Naive thymus-derived CD4-positive, alpha-beta T cell (primary cell): ENCODE data around the gene DMD. TPM values are rescaled to one million over a fixed set of nuclear protein-coding genes. Genes with fewer than 3 reads are reported as not detected.

ENCODE experiments used
- ATAC-seq: fragments of 150-1000 bp; cut with Tn5 transposase; 2 replicates; pipeline ENCODE4 v1.10.0; 2021; ENCODE audit warnings: mild to moderate bottlenecking, moderate library complexity
- CTCF ChIA-PET: fragments of 350-600 bp; sonication (Branson Sonifier 250); formaldehyde crosslinking; loops from one replicate; lab custom pipeline; 2021; ENCODE audit warnings: antibody characterized with exemption; lab: Charles Lee
- POLR2A ChIA-PET: fragments of 350-600 bp; sonication (Branson Sonifier 250); formaldehyde crosslinking; loops from one replicate; lab custom pipeline; 2021; ENCODE audit warnings: antibody characterized with exemption, inconsistent platforms; lab: Charles Lee
- DNase-seq, 9 donors: peaks; one replicate each; pipeline versions ENCODE4 v3.0.0 to v3.0.0-alpha.2; 2020 to 2022; ENCODE audit warnings: mixed read lengths in 1 of 9
- H3K27ac ChIP-seq: one replicate; pipeline ENCODE4 v1.7.0; 2013; ENCODE audit warnings: mild to moderate bottlenecking, low read depth, low read length, moderate library complexity
- H3K27me3 ChIP-seq, 2 donors: one replicate each; pipeline ENCODE4 v1.7.0; 2013; ENCODE audit warnings: low read length in 2 of 2, mild to moderate bottlenecking in 2 of 2, moderate library complexity in 2 of 2; ENCODE audit not compliant: control insufficient read depth in 2 of 2, insufficient read depth in 2 of 2
- H3K36me3 ChIP-seq, 3 experiments: 1 replicate in 2 of 3; 2 replicates in 1 of 3; pipeline ENCODE4 v1.7.0; 2013; ENCODE audit warnings: low read length in 3 of 3, mild to moderate bottlenecking in 3 of 3, moderate library complexity in 1 of 3; ENCODE audit not compliant: insufficient read depth in 3 of 3, control insufficient read depth in 2 of 3
- H3K4me1 ChIP-seq, 2 donors: one replicate each; pipeline ENCODE4 v1.7.0; 2013; ENCODE audit warnings: low read length in 2 of 2, mild to moderate bottlenecking in 2 of 2, moderate library complexity in 1 of 2; ENCODE audit not compliant: control insufficient read depth in 2 of 2, insufficient read depth in 2 of 2
- H3K4me3 ChIP-seq: 2 replicates; pipeline ENCODE4 v1.7.0; 2013; ENCODE audit warnings: mild to moderate bottlenecking, low read length
- H3K9me3 ChIP-seq, 3 experiments: 1 replicate in 2 of 3; 2 replicates in 1 of 3; pipeline ENCODE4 v1.7.0; 2013; ENCODE audit warnings: low read length in 3 of 3; ENCODE audit not compliant: control insufficient read depth in 2 of 3
- H3K27ac Mint-ChIP-seq, 9 donors: one replicate each; pipeline ENCODE4 v1.8.0; 2020 to 2022; ENCODE audit warnings: mixed read lengths in 9 of 9, mild to moderate bottlenecking in 8 of 9, moderate library complexity in 5 of 9, inconsistent platforms in 2 of 9
- H3K27me3 Mint-ChIP-seq, 5 donors: one replicate each; pipeline ENCODE4 v1.8.0; 2021 to 2022; ENCODE audit warnings: mixed read lengths in 5 of 5, mild to moderate bottlenecking in 1 of 5
- H3K36me3 Mint-ChIP-seq, 5 donors: one replicate each; pipeline ENCODE4 v1.8.0; 2020 to 2022; ENCODE audit warnings: mixed read lengths in 5 of 5, mild to moderate bottlenecking in 3 of 5, inconsistent platforms in 1 of 5
- H3K4me1 Mint-ChIP-seq, 7 donors: one replicate each; pipeline ENCODE4 v1.8.0; 2020 to 2022; ENCODE audit warnings: mixed read lengths in 7 of 7, mild to moderate bottlenecking in 3 of 7, inconsistent platforms in 1 of 7
- H3K4me3 Mint-ChIP-seq, 10 donors: one replicate each; pipeline ENCODE4 v1.8.0; 2020 to 2022; ENCODE audit warnings: mild to moderate bottlenecking in 10 of 10, mixed read lengths in 10 of 10, moderate library complexity in 6 of 10, inconsistent platforms in 2 of 10
- H3K9me3 Mint-ChIP-seq, 11 donors: one replicate each; pipeline ENCODE4 v1.8.0; 2020 to 2022; ENCODE audit warnings: mixed read lengths in 11 of 11, mild to moderate bottlenecking in 4 of 11, inconsistent platforms in 1 of 11, moderate library complexity in 1 of 11
- intact Hi-C, 2 donors: fragments of 100-400 bp; cut with micrococcal nuclease; formaldehyde crosslinking; loops; one replicate each; pipeline ENCODE4 v1.15.1; 2023
- polyA plus RNA-seq, 2 donors: library from polyadenylated mRNA; unstranded; fragments of 300-500 nt; fragmentation: Illumina TruSeq; gene quantifications; one replicate each; pipeline ENCODE4 v1.2.3, GENCODE V29; 2021
- total RNA-seq, 6 experiments: library from RNA in 5 of 6; stranded (reverse) in 5 of 6; gene quantifications; 1 replicate in 5 of 6; 2 replicates in 1 of 6; pipeline ENCODE4 v1.2.3 and lab custom pipeline; 2021 to 2026

Gene DMD
- total and polyA plus RNA-seq, 7 experiments from 2014 or later, result 0.02 to 4.9 (median 0.28) TPM; not detected in 3

DNA sequence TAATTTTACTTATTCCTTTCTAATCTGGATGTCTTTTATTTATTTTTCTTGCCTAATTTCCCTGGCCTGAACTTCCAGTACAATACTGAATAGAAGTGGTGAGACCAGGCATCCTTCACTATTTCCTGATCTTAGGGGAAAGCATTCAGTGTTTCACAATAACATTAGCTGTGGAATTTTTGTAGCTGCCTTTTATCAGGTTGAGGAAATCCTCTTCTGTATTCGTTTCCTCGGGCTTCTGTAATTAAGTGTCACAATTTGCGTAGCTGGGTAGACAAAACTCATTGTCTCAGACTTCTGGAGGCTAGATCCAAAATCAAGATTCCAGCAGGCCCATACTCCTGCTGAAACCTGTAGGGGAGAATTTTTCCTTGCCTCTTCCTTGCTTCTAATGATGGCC lies 1541.1 kb downstream of the DMD start:
- H3K9me3 ChIP-seq, result no peaks in the 10 kb centered on the region
- peaks cover 0 to 7% (median 0%) of the 10 kb centered on the region in 11 donors for H3K9me3 Mint-ChIP-seq
- CTCF ChIA-PET, result no interaction called here
- H3K27ac ChIP-seq, result no peak overlapping the region
- no peaks in the 10 kb centered on the region for H3K36me3 Mint-ChIP-seq
- H3K4me1 ChIP-seq, result no peaks in the 10 kb centered on the region
- no peak overlapping the region for H3K4me3 ChIP-seq
- H3K4me3 Mint-ChIP-seq, result no peak overlapping the region
- peaks cover 0 to 8% (median 0%) of the 10 kb centered on the region in 5 donors for H3K27me3 Mint-ChIP-seq
- ATAC-seq, result no peak
- H3K27ac Mint-ChIP-seq, result no peak overlapping the region
- DNase-seq, result no peak
- H3K36me3 ChIP-seq, result no peaks in the 10 kb centered on the region
- intact Hi-C loops, result no loop called here
- H3K27me3 ChIP-seq, result no peaks in the 10 kb centered on the region
- POLR2A ChIA-PET, result no interaction called here
- H3K4me1 Mint-ChIP-seq, result no peaks in the 10 kb centered on the region

DNA sequence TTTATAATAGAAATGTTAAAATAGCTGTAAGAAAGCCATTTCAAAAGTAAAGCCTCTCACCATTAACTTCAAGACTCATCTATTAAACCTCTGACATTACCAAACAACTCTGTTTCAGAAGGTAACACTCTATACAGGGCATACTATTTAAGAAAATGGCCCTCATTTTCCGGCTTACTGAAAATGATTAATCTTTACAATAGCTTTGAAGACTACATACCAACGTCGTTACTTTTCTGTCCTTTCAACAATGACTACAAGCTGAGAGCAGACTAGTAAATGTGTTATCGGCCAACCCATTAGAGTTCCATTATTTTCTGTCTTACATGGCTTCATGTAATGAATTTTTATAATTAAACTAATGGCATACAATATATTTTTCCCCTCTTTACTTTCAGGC lies 1545.9 kb downstream of the DMD start:
- ChIA-PET CTCF (no interaction called here), POLR2A (no interaction called here)
- H3K27ac Mint-ChIP-seq, result no peak overlapping the region
- Histone ChIP-seq H3K4me3 (no peak overlapping the region), H3K9me3 (no peaks in the 10 kb centered on the region), H3K27me3 (no peaks in the 10 kb centered on the region), H3K4me1 (no peaks in the 10 kb centered on the region), H3K36me3 (no peaks in the 10 kb centered on the region), H3K27ac (no peak overlapping the region)
- peaks cover 0 to 3% (median 0%) of the 10 kb centered on the region in 11 donors for H3K9me3 Mint-ChIP-seq
- H3K4me1 Mint-ChIP-seq, result no peaks in the 10 kb centered on the region
- peaks cover 0 to 3% (median 0%) of the 10 kb centered on the region in 5 donors for H3K27me3 Mint-ChIP-seq
- intact Hi-C loops, result no loop called here
- no peak for ATAC-seq
- no peak overlapping the region for H3K4me3 Mint-ChIP-seq
- no peak for DNase-seq
- no peaks in the 10 kb centered on the region for H3K36me3 Mint-ChIP-seq

GRCh38 chrX:31663172-31663571 lies 1548.2 kb downstream of the DMD start:
- no peaks in the 10 kb centered on the region for H3K27me3 ChIP-seq
- no peaks in the 10 kb centered on the region for H3K36me3 ChIP-seq
- ChIA-PET POLR2A (no interaction called here), CTCF (interaction anchor here (0.5 kb wide), 1 partner anchor 972 kb away, joined by 3 read pairs; no protein-coding TSS in a partner anchor)
- H3K4me1 Mint-ChIP-seq, result no peaks in the 10 kb centered on the region
- H3K9me3 Mint-ChIP-seq, result peaks cover 0 to 2% (median 0%) of the 10 kb centered on the region in 11 donors
- no peak overlapping the region for H3K4me3 Mint-ChIP-seq
- ATAC-seq (no peak), DNase-seq (no peak)
- H3K4me1 ChIP-seq, result no peaks in the 10 kb centered on the region
- H3K4me3 ChIP-seq, result no peak overlapping the region
- H3K27me3 Mint-ChIP-seq, result peaks cover 0 to 3% (median 0%) of the 10 kb centered on the region in 5 donors
- no peak overlapping the region for H3K27ac Mint-ChIP-seq
- no peak overlapping the region for H3K27ac ChIP-seq
- H3K9me3 ChIP-seq, result no peaks in the 10 kb centered on the region
- intact Hi-C loops, result loop anchor here in 1 of 2 donors (5.0 kb wide), 1 partner anchor 1091 kb away; no protein-coding TSS in a partner anchor
- H3K36me3 Mint-ChIP-seq, result no peaks in the 10 kb centered on the region

DNA sequence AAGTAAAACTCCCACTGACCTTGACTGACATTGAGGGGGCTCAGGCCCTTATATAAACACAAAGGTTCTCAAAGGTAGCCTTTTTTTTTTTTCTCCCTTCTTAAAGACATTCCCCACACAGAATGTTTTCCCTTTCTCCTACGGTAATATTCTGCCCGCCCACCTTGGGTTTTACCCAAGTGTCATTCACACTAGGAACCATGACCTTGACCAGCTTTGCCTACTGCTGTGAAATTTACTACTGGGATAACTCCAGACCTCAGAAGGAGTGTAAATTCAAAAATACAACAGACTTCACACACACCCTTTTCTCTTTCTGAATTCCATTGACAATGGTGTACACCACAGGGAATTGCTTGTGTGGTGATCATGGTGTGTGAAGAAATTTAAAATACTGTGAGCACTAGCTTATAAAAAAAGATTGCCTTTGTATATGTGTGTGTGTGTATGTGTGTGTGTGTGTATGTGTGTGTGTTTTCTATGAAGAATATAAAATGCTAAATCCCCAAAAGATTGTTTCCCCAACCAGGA lies 1550.0 kb downstream of the DMD start:
- Histone ChIP-seq H3K36me3 (no peaks in the 10 kb centered on the region), H3K4me3 (no peak overlapping the region), H3K27me3 (no peaks in the 10 kb centered on the region), H3K9me3 (no peaks in the 10 kb centered on the region), H3K27ac (no peak overlapping the region), H3K4me1 (no peaks in the 10 kb centered on the region)
- ATAC-seq (no peak), DNase-seq (no peak)
- Mint-ChIP-seq H3K4me1 (no peaks in the 10 kb centered on the region), H3K27me3 (no peaks in the 10 kb centered on the region), H3K36me3 (no peaks in the 10 kb centered on the region), H3K9me3 (no peaks in the 10 kb centered on the region), H3K4me3 (no peak overlapping the region), H3K27ac (no peak overlapping the region)
- intact Hi-C loops, result loop anchor here in 1 of 2 donors (5.0 kb wide), 1 partner anchor 1089 kb away; no protein-coding TSS in a partner anchor
- POLR2A ChIA-PET, result no interaction called here
- CTCF ChIA-PET, result no interaction called here

GRCh38 chrX:31658360-31658759 lies 1553.0 kb downstream of the DMD start:
- Mint-ChIP-seq H3K4me1 (no peaks in the 10 kb centered on the region), H3K4me3 (no peak overlapping the region), H3K36me3 (no peaks in the 10 kb centered on the region), H3K27ac (no peak overlapping the region), H3K27me3 (no peaks in the 10 kb centered on the region), H3K9me3 (no peaks in the 10 kb centered on the region)
- CTCF ChIA-PET, result no interaction called here
- Histone ChIP-seq H3K4me1 (no peaks in the 10 kb centered on the region), H3K9me3 (no peaks in the 10 kb centered on the region), H3K27ac (no peak overlapping the region), H3K4me3 (no peak overlapping the region), H3K36me3 (no peaks in the 10 kb centered on the region), H3K27me3 (no peaks in the 10 kb centered on the region)
- DNase-seq, result peak in 1 of 9 donors; percentile 4
- no peak for ATAC-seq
- intact Hi-C loops, result loop anchor here in 1 of 2 donors (1.0 to 10.0 kb wide), 2 partner anchors 444 to 686 kb away; no protein-coding TSS in a partner anchor
- POLR2A ChIA-PET, result no interaction called here

DNA sequence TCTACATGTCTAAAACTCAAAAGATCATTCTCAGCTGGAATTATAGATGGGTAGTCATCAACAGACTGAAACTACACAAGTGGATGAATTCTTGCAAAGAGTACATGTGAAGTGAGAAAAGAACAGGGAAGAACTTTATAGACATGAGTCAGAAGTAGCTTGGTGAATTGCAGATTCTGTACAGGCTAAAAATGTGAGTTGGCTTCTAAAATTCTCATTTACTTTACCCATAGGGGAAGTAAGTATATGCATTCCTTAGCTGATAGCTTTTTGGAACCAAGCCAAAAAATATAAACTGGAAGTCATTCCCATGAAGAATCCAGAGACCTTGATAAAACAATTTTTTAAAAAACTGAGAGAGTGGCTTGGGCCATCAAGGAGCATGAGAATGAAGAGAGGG lies 1555.3 kb downstream of the DMD start:
- Histone ChIP-seq H3K27ac (no peak overlapping the region), H3K36me3 (no peaks in the 10 kb centered on the region), H3K9me3 (no peaks in the 10 kb centered on the region), H3K4me1 (no peaks in the 10 kb centered on the region), H3K4me3 (no peak overlapping the region), H3K27me3 (no peaks in the 10 kb centered on the region)
- DNase-seq (no peak), ATAC-seq (no peak)
- Mint-ChIP-seq H3K27me3 (no peaks in the 10 kb centered on the region), H3K9me3 (no peaks in the 10 kb centered on the region), H3K4me1 (no peaks in the 10 kb centered on the region), H3K27ac (no peak overlapping the region), H3K4me3 (no peak overlapping the region), H3K36me3 (no peaks in the 10 kb centered on the region)
- POLR2A ChIA-PET, result no interaction called here
- CTCF ChIA-PET, result no interaction called here
- intact Hi-C loops, result loop anchor here in 1 of 2 donors (10.0 kb wide), 1 partner anchor 441 kb away; no protein-coding TSS in a partner anchor

DNA sequence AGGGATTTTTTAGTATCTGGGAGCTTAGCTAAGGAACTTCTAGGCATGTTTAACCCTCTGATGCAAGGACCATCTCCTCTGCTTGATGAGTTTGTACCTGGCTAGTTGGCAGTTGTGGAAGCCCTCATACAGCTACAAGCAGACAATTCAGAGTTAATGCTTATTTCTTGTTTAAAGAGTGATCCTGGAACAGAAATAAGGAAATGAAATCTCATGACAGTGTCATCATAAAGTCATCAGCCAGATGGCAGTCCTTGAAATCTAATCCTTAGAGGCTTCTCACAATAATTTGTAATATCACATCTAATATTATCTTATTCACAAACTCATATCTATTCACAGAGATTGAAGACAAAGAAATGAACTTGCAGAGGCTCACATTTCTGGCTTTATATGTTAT lies 1557.9 kb downstream of the DMD start:
- Mint-ChIP-seq H3K4me3 (no peak overlapping the region), H3K27ac (no peak overlapping the region), H3K36me3 (no peaks in the 10 kb centered on the region), H3K9me3 (no peaks in the 10 kb centered on the region), H3K4me1 (no peaks in the 10 kb centered on the region), H3K27me3 (no peaks in the 10 kb centered on the region)
- intact Hi-C loops, result loop anchor here in 1 of 2 donors (10.0 kb wide), 1 partner anchor 439 kb away; no protein-coding TSS in a partner anchor
- DNase-seq, result no peak
- ATAC-seq, result no peak
- H3K36me3 ChIP-seq, result no peaks in the 10 kb centered on the region
- ChIA-PET POLR2A (no interaction called here), CTCF (no interaction called here)
- no peak overlapping the region for H3K4me3 ChIP-seq
- no peaks in the 10 kb centered on the region for H3K27me3 ChIP-seq
- H3K4me1 ChIP-seq, result no peaks in the 10 kb centered on the region
- H3K9me3 ChIP-seq, result no peaks in the 10 kb centered on the region
- H3K27ac ChIP-seq, result no peak overlapping the region
